Measurements from ENCODE around the gene C1QTNF9B. TPM values are rescaled to one million over a fixed set of nuclear protein-coding genes. Genes with fewer than 3 reads are reported as not detected.
A peak's percentile ranks its signal among the peaks of the same experiment; 100 is the strongest.

The C1QTNF9B gene
- total RNA-seq, 6 donors from 2014 or later, result not detected

- no peak for TF ChIP-seq POLR2AphosphoS5 (IDR thresholded peaks at IDR 0.05)
- no peak for TF ChIP-seq EP300 (IDR thresholded peaks at IDR 0.05)
- TF ChIP-seq POLR2A (IDR thresholded peaks at IDR 0.05), result no peak
- no peak for TF ChIP-seq CTCF (IDR thresholded peaks at IDR 0.05)
- no peak for ATAC-seq (ENCODE audit: low FRiP score in 2 of 2)
- WGBS, 2 donors, result 95 to 96% methylated on average over 8 of the region's 8 CpGs
- H3K4me3 ChIP-seq, result no peak overlapping the region
- no peaks in the 10 kb centered on the region for H3K4me1 ChIP-seq
- no peaks in the 10 kb centered on the region for H3K9me3 ChIP-seq
- peak in 1 of 2 donors; percentile 27 for DNase-seq
- H3K27me3 ChIP-seq, result no peaks in the 10 kb centered on the region
- no peak overlapping the region for H3K27ac ChIP-seq
- peaks cover 0 to 7% (median 0%) of the 10 kb centered on the region in 4 donors for H3K36me3 ChIP-seq
Observed at GRCh38 chr13:23842406-23842805, 54.9 kb downstream of the C1QTNF9B start.

Other genes with a start within 250 kb of the C1QTNF9B start
- gene MIPEP, start 8.1 kb downstream of the C1QTNF9B start, total RNA-seq, result 10 to 100 TPM; 14.5 to 29.3 (median 19.1) TPM

All from upper lobe of left lung (tissue), 6 donors.